ENCODE results near the gene ALDH7A1. TPM values are rescaled to one million over a fixed set of nuclear protein-coding genes. Genes with fewer than 3 reads are reported as not detected.

Gene ALDH7A1
- total RNA-seq, 1 experiment from 2014 or later = 176 TPM

GRCh38 chr5:126513302-126513701 is 81.7 kb downstream of the ALDH7A1 start:
- Mint-ChIP-seq H3K27me3 (ENCODE audit: low read depth) (no peaks in the 10 kb centered on the region), H3K27ac (no peak overlapping the region), H3K9me3 (peaks cover 13% of the 10 kb centered on the region; the same call in 1 of the 2 replicates), H3K4me1 (peaks cover 19% of the 10 kb centered on the region), H3K4me3 (no peak overlapping the region), H3K36me3 (no peaks in the 10 kb centered on the region)
- ChIA-PET POLR2A (no interaction called here), CTCF (interaction anchor here (2.0 kb wide), 1 partner anchor 13 kb away, joined by 13 read pairs; no protein-coding TSS in a partner anchor)
- TF ChIP-seq ZNF532 (CRISPR knock-in tag; IDR thresholded peaks at IDR 0.05; ENCODE audit: borderline replicate concordance) = no peak
- no peak for TF ChIP-seq KAT7 (CRISPR knock-in tag; IDR thresholded peaks at IDR 0.05; ENCODE audit: borderline replicate concordance)
- no peak for TF ChIP-seq PRRX2 (CRISPR knock-in tag; IDR thresholded peaks at IDR 0.05)
- TF ChIP-seq IRF2 (CRISPR knock-in tag; IDR thresholded peaks at IDR 0.05; ENCODE audit: borderline replicate concordance, low read depth) = no peak
- TF ChIP-seq ESRRA (CRISPR knock-in tag; IDR thresholded peaks at IDR 0.05; ENCODE audit: borderline replicate concordance) = no peak
- TF ChIP-seq CTCF (IDR thresholded peaks at IDR 0.05) = no peak
- TF ChIP-seq CDX4 (CRISPR knock-in tag; IDR thresholded peaks at IDR 0.05; ENCODE audit: borderline replicate concordance) = no peak
- no peak for TF ChIP-seq ZBTB43 (CRISPR knock-in tag; IDR thresholded peaks at IDR 0.05)
- TF ChIP-seq FOXK1 (CRISPR knock-in tag; IDR thresholded peaks at IDR 0.05) = no peak
- TF ChIP-seq USF2 (CRISPR knock-in tag; IDR thresholded peaks at IDR 0.05) = no peak
- no peak for TF ChIP-seq ZNF416 (CRISPR knock-in tag; IDR thresholded peaks at IDR 0.05)
- no peak for TF ChIP-seq GRHL2 (CRISPR knock-in tag; IDR thresholded peaks at IDR 0.05; ENCODE audit: insufficient replicate concordance, severe bottlenecking)
- TF ChIP-seq MXD4 (CRISPR knock-in tag; IDR thresholded peaks at IDR 0.05; ENCODE audit: borderline replicate concordance) = no peak
- no peak for TF ChIP-seq CREM (CRISPR knock-in tag; IDR thresholded peaks at IDR 0.05)
- ATAC-seq (no peak), DNase-seq (ENCODE audit: low spot score) (no peak)

GRCh38 chr5:126512451-126512850 is 82.6 kb downstream of the ALDH7A1 start:
- no peak overlapping the region for H3K4me3 Mint-ChIP-seq
- CTCF ChIA-PET = interaction anchor here (2.0 kb wide), 1 partner anchor 13 kb away, joined by 13 read pairs; no protein-coding TSS in a partner anchor
- peaks cover 19% of the 10 kb centered on the region for H3K4me1 Mint-ChIP-seq
- DNase-seq (ENCODE audit: low spot score) (no peak), ATAC-seq (no peak)
- no peak overlapping the region for H3K27ac Mint-ChIP-seq
- no peaks in the 10 kb centered on the region for H3K27me3 Mint-ChIP-seq (ENCODE audit: low read depth)
- H3K9me3 Mint-ChIP-seq = peaks cover 13% of the 10 kb centered on the region; the same call in 1 of the 2 replicates
- H3K36me3 Mint-ChIP-seq = no peaks in the 10 kb centered on the region
- TF ChIP-seq TCF7 (CRISPR knock-in tag; IDR thresholded peaks at IDR 0.05; ENCODE audit: low read depth) (no peak), SOX15 (CRISPR knock-in tag; IDR thresholded peaks at IDR 0.05) (no peak), CREM (CRISPR knock-in tag; IDR thresholded peaks at IDR 0.05) (no peak)
- POLR2A ChIA-PET = no interaction called here

Data from WTC11 (cell line).